Forelimb muscle (tissue), 1 donor: ENCODE results near the gene GRIA3. TPM values are rescaled to one million over a fixed set of nuclear protein-coding genes. Genes with fewer than 3 reads are reported as not detected.

Source experiments
- DNase-seq: peaks from one replicate; pipeline ENCODE4 v3.0.0-alpha.2; 2013; ENCODE audit warnings: low read depth
- polyA plus RNA-seq: library from polyadenylated mRNA; unstranded; fragments of 120-200 nt; gene quantifications from one replicate; pipeline ENCODE4 v1.2.1, GENCODE V29; 2013; ENCODE audit not compliant: insufficient read length

Gene GRIA3
- polyA plus RNA-seq, 1 donor, result 2.0 TPM

- DNase-seq, result no peak
Measured at GRCh38 chrX:123193101-123193500, 9.0 kb downstream of the GRIA3 start.

- no peak for DNase-seq
Measured at GRCh38 chrX:123199338-123199737, 15.3 kb downstream of the GRIA3 start.

GRCh38 chrX:123201720-123202119 lies 17.6 kb downstream of the GRIA3 start:
- no peak for DNase-seq

GRCh38 chrX:123202523-123202922 lies 18.4 kb downstream of the GRIA3 start:
- no peak for DNase-seq

- no peak for DNase-seq
Measured at GRCh38 chrX:123203772-123204171, 19.7 kb downstream of the GRIA3 start.

- DNase-seq, result no peak
Measured at GRCh38 chrX:123206176-123206575, 22.1 kb downstream of the GRIA3 start.

- DNase-seq, result no peak
Measured at GRCh38 chrX:123210252-123210651, 26.2 kb downstream of the GRIA3 start.

GRCh38 chrX:123215397-123216089 lies 31.5 kb downstream of the GRIA3 start:
- no peak for DNase-seq

GRCh38 chrX:123217077-123217476 lies 33.0 kb downstream of the GRIA3 start:
- no peak for DNase-seq

- DNase-seq, result no peak
Measured at GRCh38 chrX:123217728-123218127, 33.6 kb downstream of the GRIA3 start.

GRCh38 chrX:123219916-123220315 lies 35.8 kb downstream of the GRIA3 start:
- DNase-seq, result no peak

- DNase-seq, result no peak
Measured at GRCh38 chrX:123222920-123223319, 38.8 kb downstream of the GRIA3 start.

GRCh38 chrX:123223409-123223808 lies 39.3 kb downstream of the GRIA3 start:
- no peak for DNase-seq

GRCh38 chrX:123223859-123224258 lies 39.8 kb downstream of the GRIA3 start:
- no peak for DNase-seq

- DNase-seq, result no peak
Measured at GRCh38 chrX:123230798-123231197, 46.7 kb downstream of the GRIA3 start.

GRCh38 chrX:123236859-123237258 lies 52.8 kb downstream of the GRIA3 start:
- no peak for DNase-seq

GRCh38 chrX:123237271-123237670 lies 53.2 kb downstream of the GRIA3 start:
- DNase-seq, result no peak

GRCh38 chrX:123254457-123254856 lies 70.4 kb downstream of the GRIA3 start:
- no peak for DNase-seq

- no peak for DNase-seq
Measured at GRCh38 chrX:123256378-123256777, 72.3 kb downstream of the GRIA3 start.

- DNase-seq, result no peak
Measured at GRCh38 chrX:123260920-123261418, 76.9 kb downstream of the GRIA3 start.

- DNase-seq, result no peak
Measured at GRCh38 chrX:123263270-123263669, 79.2 kb downstream of the GRIA3 start.

GRCh38 chrX:123263747-123264146 lies 79.7 kb downstream of the GRIA3 start:
- DNase-seq, result no peak

- no peak for DNase-seq
Measured at GRCh38 chrX:123267220-123267619, 83.1 kb downstream of the GRIA3 start.

GRCh38 chrX:123271902-123272301 lies 87.8 kb downstream of the GRIA3 start:
- DNase-seq, result no peak
